Activated T-cell treated with anti-CD3 and anti-CD28 coated beads for 48 hours (primary cell): ENCODE results near the gene AGRN.

ENCODE experiments used
- DNase-seq: peaks from one replicate; pipeline ENCODE4 v3.0.0-alpha.2; 2020; ENCODE audit warnings: low read depth

The AGRN gene

GRCh38 chr1:1038694-1039093 lies 18.8 kb downstream of the AGRN start:
- no peak for DNase-seq

GRCh38 chr1:1039145-1039910 lies 19.4 kb downstream of the AGRN start:
- no peak for DNase-seq

- DNase-seq: peak; percentile 75
These were observed 20.4 kb downstream of the AGRN start for GRCh38 chr1:1040004-1040991.

DNA sequence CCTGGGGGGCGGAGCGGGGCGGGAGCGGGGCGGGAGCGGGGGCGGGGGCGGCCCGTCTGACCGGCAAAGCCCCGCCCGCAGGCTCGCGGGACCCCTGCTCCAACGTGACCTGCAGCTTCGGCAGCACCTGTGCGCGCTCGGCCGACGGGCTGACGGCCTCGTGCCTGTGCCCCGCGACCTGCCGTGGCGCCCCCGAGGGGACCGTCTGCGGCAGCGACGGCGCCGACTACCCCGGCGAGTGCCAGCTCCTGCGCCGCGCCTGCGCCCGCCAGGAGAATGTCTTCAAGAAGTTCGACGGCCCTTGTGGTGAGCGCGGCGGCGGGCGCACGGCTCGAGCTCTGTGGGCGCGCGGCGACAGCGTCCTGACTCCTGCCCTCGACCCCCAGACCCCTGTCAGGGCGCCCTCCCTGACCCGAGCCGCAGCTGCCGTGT lies 21.2 kb downstream of the AGRN start:
- DNase-seq: no peak

DNA sequence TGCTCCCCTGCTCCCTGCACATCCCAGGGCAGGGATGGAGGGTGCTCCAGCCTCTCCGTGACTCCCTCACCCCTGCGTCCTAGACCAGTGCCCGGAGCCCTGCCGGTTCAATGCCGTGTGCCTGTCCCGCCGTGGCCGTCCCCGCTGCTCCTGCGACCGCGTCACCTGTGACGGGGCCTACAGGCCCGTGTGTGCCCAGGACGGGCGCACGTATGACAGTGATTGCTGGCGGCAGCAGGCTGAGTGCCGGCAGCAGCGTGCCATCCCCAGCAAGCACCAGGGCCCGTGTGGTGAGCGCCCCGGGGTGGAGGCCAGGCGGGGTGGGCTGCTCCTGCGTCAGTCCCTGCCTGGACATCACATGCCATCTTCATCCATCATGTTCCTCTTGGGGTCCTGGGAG lies 22.0 kb downstream of the AGRN start:
- DNase-seq: no peak

DNA sequence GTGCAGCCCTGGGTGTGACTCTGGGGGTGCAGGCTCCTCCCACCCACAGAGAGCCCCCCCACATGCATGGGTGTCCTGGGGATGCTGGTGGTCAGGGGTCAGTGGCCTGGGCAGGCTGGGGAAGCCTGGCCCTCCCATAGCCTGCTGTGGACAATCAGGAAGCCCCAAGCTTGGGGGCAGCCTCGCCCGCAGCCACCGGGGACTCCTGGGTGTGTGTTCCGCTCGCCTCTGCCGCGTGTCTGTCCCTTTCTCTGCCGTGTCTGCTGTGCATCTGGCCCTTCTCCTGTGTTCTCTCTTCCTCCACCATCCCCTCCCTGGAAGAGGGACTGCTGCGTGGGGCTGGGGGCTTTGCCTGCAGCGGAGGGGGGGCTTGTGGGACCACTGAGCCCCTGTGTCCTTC lies 22.9 kb downstream of the AGRN start:
- no peak for DNase-seq

DNA sequence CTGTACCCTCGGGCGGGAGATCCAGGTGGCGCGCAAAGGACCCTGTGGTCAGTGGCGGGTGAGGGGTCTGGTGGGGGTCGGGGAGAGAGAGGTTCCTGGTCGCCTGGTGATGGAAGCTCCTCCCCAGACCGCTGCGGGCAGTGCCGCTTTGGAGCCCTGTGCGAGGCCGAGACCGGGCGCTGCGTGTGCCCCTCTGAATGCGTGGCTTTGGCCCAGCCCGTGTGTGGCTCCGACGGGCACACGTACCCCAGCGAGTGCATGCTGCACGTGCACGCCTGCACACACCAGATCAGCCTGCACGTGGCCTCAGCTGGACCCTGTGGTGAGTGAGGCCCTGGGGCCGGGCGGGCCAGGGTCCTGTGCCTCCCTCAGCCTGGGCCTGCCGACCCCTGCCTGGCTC lies 23.5 kb downstream of the AGRN start:
- no peak for DNase-seq

GRCh38 chr1:1043921-1044320 lies 24.0 kb downstream of the AGRN start:
- DNase-seq: no peak

GRCh38 chr1:1044455-1045078 lies 24.6 kb downstream of the AGRN start:
- DNase-seq: no peak

- DNase-seq: no peak
These were observed 25.2 kb downstream of the AGRN start for GRCh38 chr1:1045129-1045528.

DNA sequence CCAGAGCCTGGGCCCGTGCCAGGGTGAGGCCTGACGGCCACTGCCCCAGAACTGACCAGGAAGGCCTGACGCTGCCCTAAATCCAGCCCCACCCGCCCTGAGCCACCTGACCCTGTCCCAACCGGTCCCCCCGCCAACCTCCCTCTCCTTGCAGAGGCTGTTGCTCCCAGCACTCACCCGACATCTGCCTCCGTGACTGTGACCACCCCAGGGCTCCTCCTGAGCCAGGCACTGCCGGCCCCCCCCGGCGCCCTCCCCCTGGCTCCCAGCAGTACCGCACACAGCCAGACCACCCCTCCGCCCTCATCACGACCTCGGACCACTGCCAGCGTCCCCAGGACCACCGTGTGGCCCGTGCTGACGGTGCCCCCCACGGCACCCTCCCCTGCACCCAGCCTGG lies 26.3 kb downstream of the AGRN start:
- no peak for DNase-seq

DNA sequence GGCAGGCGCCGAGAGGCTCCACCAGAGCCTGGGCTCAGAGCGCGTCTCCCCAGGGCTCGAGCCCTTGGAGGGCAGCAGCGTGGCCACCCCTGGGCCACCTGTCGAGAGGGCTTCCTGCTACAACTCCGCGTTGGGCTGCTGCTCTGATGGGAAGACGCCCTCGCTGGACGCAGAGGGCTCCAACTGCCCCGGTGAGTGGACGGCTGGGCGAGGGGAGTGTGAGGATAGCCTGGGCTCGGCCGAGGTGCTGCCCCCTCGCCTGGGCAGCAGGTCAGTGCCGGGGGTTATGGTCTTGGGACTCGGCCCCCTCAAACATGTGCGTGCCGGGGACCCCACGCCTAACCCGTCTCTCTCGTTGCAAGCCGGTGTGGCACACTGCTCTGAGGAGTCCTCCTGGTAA lies 26.8 kb downstream of the AGRN start:
- no peak for DNase-seq

GRCh38 chr1:1047407-1047806 lies 27.5 kb downstream of the AGRN start:
- no peak for DNase-seq

- DNase-seq: no peak
These were observed 28.0 kb downstream of the AGRN start for GRCh38 chr1:1047963-1048362.

DNA sequence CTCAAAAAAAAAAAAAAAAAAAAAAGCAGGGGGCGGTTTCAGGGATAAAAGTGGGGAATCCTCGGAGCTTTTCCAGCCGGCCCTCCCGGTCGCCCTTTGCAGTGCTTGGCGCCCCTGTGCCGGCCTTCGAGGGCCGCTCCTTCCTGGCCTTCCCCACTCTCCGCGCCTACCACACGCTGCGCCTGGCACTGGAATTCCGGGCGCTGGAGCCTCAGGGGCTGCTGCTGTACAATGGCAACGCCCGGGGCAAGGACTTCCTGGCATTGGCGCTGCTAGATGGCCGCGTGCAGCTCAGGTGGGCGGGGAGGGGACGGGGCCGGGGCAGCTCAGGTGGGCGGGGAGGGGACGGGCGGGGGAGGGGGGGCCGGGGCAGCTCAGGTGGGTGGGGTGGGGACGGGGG lies 28.8 kb downstream of the AGRN start:
- no peak for DNase-seq

DNA sequence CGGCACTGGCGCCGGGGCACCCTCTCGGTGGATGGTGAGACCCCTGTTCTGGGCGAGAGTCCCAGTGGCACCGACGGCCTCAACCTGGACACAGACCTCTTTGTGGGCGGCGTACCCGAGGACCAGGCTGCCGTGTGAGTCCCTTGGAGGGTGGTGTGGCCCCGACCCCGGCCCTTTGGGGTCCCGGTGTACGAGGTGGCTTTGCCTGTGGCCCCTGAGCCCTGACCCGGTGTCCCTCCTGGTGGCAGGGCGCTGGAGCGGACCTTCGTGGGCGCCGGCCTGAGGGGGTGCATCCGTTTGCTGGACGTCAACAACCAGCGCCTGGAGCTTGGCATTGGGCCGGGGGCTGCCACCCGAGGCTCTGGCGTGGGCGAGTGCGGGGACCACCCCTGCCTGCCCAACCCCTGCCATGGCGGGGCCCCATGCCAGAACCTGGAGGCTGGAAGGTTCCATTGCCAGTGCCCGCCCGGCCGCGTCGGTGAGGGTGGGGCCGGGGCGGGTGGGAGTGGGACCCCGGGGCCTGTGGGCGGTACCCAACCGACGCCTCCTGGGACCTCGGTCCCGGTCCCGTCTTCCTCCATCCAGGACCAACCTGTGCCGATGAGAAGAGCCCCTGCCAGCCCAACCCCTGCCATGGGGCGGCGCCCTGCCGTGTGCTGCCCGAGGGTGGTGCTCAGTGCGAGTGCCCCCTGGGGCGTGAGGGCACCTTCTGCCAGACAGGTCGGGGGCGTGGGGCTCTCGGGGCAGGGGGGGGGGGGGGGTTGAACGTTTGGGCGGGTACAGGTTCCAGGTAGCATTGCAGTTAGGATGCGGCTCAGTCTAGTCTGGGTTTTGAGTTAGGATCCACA lies 29.6 kb downstream of the AGRN start:
- DNase-seq: no peak

- no peak for DNase-seq
These were observed 30.7 kb downstream of the AGRN start for GRCh38 chr1:1050577-1051052.

DNA sequence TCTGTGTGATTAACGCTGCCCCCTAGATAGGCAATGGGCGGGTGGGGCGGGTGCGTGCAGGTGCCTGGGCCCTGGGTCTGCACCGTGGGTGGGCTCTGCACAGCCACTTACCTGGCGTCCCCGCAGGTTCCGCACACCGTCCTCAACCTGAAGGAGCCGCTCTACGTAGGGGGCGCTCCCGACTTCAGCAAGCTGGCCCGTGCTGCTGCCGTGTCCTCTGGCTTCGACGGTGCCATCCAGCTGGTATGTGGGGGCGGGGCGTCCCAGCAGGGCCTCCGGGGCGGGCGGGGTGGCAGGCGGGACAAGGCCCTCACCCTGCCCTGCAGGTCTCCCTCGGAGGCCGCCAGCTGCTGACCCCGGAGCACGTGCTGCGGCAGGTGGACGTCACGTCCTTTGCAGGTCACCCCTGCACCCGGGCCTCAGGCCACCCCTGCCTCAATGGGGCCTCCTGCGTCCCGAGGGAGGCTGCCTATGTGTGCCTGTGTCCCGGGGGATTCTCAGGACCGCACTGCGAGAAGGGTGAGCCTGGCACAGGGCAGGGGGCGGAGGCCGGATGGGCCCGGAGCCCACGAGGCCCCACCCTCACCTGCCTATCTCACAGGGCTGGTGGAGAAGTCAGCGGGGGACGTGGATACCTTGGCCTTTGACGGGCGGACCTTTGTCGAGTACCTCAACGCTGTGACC lies 31.3 kb downstream of the AGRN start:
- no peak for DNase-seq

DNA sequence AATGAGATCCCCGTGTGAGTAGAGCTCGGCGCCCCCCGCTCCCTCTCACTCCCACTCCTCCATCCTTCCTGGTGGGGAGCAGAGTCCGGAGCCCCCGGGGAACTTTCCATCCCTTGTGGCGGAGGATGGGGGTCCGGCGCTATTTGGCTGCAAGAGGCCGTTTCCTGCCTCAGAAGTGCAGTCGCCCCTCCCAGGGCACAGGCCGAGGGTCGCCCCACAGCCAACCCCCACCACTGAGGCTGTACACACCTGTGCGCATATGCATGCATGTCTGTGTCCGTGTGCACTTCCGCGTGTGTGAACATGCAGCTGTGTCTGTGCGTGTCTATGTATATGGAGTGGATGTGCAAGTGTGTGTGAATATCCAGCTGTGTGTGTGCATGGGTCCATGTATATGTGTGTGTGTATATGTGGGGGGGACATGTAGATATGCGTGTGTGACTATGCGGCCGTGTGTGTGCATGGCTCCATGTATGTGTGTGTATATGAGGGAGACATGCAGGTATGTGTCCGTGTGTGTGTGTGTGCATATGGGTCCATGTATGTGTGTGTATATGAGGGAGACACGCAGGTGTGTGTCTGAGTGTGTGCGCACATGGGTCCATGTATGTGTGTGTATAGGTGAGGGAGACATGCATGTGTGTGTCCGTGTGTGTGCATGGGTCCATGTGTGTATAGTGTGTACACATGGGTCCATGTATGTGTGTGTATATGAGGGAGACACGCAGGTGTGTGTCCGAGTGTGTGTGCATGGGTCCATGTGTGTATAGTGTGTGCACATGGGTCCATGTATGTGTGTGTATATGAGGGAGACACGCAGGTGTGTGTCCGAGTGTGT lies 32.3 kb downstream of the AGRN start:
- DNase-seq: no peak

- no peak for DNase-seq
These were observed 33.1 kb downstream of the AGRN start for GRCh38 chr1:1053022-1053421.
